NCI-H2196 treated with DMSO at 0.1 percent for 48 hours (cell line): Measurements from ENCODE around the gene TBXAS1.

Source experiments
- DNase-seq: peaks from one replicate; lab custom pipeline; 2025; ENCODE audit not compliant: unreplicated experiment; lab: John Stamatoyannopoulos, UW

The TBXAS1 gene

DNA sequence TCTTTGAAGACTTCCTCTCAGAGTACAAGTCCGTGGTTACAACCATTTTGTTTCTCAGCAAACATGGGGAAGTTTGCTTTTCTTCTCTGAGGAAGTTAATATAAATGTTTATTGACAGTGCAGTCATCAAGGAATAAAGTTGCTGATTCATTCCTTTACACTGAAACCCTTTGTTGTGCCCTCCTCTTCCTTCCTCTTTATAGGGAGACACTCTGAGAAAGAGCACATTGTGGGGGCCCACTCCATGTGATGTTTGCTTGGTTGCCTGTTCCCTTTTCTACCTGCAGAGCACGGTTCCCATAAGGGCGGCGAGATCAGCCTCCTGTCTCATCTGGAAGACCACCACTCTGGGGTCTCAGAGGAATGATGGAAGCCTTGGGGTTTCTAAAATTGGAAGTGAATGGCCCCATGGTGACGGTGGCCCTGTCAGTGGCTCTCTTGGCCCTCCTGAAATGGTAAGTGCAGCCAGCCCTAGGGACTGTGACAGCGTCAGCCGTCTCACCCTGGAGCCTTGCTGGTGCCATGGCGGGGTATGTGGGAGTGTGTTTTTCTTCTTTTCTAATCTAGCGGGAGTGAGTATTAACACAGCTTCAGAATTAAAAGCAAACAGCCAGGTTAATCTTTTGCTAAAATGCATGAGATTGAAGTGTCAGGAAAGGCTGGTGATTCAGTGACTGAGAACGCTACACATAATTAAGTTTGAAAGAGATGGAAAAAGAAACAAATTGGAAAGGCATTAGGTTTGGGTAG is at the start of gene TBXAS1:
TSS of gene TBXAS1 (plus strand) at position 240 of the 750 bp plus-strand sequence. CDS start at position 367, 127 bp downstream.
- DNase-seq, result no peak

DNA sequence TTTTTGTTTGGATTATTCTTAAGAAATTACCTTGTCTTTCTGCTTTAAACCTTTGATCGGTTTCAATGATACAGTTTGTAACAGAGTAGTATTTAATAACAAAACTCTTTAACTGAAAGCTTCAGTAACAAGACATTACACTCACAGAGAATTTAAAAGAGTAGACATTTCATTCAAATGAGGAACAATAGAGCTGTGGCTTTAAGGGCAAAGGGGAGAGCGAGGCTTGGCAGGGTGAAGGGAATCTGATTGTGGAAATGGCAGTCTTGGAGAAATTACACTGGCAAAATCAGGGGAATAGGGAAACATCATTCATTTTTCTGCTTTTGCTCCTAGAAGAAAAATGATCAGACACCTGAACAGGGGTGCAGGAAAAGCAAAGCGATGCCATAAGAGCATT is 46.1 kb upstream of the TBXAS1 start:
- DNase-seq, result no peak

DNA sequence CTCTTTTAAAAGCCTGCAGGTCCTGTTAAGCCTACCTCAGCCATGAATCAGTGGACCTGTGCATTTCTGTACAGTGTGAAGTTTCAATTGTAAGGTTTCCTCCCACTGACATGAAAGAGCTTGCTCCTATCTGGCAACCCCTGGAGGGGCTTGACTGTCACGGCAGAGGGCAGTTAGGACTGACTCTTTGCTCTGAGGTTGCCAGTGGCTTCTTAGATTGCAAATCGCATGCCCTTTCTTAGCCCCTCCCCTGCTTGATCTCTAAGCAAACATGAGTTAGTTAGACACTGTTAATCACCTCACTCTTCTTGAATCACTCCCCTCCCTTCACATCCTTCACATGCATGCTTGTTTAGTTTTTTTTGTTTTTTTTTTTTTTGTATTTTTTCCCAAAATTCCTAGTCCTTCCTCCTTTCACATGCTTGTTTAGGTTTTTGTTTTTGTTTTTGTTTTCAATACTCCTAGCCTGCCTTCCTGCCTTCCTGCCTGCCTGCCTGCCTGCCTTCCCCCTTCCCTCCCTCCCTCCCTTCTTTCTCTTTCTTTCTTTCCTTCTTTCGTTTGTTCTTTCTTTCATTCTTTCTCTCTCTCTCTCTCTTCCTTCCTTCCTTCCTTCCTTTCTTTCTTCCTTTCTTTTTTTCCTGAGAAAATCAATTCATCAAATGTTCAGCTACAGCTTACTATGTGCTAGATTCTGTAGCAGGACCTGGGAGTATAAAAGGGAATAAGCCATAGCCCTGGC is 45.2 kb upstream of the TBXAS1 start:
- no peak for DNase-seq

DNA sequence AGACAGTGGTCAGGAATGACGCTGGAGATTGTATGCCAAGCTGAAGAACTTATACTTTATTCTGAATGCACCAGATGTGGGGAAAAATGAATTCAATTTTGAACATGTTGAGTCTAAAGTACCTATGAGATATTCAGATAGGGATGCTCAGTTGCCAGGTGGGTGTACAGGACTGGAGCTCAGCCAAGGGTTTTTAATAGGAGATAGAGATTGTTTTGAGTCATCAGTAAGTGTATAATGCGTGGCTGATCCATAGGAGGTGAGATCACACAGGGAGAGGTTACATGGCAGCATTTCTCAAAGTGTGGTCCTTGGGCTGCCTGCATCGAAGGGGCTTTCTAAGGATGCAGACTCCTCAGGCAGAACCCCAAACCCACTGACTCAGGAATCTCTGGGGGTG is 44.4 kb upstream of the TBXAS1 start:
- no peak for DNase-seq

- DNase-seq, result no peak
Measured at GRCh38 chr7:139791316-139791715, 37.7 kb upstream of the TBXAS1 start.

GRCh38 chr7:139797607-139798006 is 31.5 kb upstream of the TBXAS1 start:
- DNase-seq, result no peak

- no peak for DNase-seq
Measured at GRCh38 chr7:139798221-139798620, 30.8 kb upstream of the TBXAS1 start.

DNA sequence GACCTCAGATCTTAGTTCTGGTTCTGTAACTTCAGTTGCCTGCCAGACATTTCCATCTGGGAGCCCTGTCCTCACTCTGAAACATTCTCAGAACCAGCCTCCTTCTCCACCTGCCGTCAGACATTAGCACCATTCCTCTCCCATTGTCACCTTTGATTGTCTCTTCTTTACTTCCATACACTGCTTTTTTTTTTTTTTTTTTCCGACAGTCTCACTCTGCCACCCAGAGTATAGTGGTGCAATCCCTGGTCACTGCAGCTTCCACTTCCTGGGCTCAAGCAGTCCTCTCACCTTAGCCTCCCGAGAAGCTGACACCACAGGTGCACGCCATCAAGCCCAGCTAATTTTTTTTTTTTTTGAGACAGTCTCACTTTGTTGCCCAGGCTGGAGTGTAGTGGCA is 30.2 kb upstream of the TBXAS1 start:
- no peak for DNase-seq

GRCh38 chr7:139799586-139799985 is 29.5 kb upstream of the TBXAS1 start:
- no peak for DNase-seq

GRCh38 chr7:139804571-139804970 is 24.5 kb upstream of the TBXAS1 start:
- no peak for DNase-seq

GRCh38 chr7:139807009-139807408 is 22.1 kb upstream of the TBXAS1 start:
- DNase-seq, result no peak

GRCh38 chr7:139808427-139808826 is 20.6 kb upstream of the TBXAS1 start:
- DNase-seq, result no peak

GRCh38 chr7:139808846-139809442 is 20.1 kb upstream of the TBXAS1 start:
- DNase-seq, result no peak

DNA sequence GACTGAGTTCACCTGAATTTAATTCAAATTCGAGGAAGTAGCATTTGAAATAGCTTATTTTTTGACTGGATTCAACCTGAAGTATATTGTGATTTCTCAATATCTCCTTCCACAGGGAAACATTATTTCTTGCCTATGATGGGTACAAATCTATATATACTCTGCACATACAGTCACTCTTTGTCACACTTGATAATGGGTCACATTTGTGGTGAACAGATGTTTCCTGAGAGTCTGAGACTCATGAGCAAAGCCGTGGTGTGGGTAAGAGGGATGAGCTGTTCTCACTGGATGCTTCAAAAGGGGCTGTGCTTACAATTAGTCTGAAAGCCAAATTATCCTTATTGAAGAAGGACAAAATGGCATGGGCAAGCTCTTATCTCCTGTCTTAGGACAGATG is 18.0 kb upstream of the TBXAS1 start:
- DNase-seq, result no peak

DNA sequence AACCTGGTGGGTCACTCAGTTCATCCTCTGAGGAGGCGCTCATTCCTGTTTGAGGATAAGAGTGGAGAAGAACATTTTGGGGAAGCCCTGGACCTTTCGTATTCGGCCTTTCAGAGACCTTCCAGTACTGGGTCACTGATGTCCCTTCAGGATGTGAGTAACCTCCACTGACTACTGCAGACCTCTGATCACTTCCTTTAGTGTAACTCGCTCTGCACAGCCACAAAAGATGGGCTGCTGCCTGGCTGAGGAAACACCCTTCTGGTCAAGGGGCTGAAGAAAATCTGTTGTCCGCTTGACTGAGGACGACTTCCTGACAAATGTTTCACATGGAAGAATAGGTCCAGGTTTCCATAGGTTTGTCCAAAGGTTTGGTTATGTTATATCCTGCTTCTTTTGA is 15.9 kb upstream of the TBXAS1 start:
- DNase-seq, result no peak

GRCh38 chr7:139813689-139814088 is 15.4 kb upstream of the TBXAS1 start:
- no peak for DNase-seq

- DNase-seq, result no peak
Measured at GRCh38 chr7:139817249-139817648, 11.8 kb upstream of the TBXAS1 start.

- DNase-seq, result no peak
Measured at GRCh38 chr7:139820089-139820488, 9.0 kb upstream of the TBXAS1 start.

DNA sequence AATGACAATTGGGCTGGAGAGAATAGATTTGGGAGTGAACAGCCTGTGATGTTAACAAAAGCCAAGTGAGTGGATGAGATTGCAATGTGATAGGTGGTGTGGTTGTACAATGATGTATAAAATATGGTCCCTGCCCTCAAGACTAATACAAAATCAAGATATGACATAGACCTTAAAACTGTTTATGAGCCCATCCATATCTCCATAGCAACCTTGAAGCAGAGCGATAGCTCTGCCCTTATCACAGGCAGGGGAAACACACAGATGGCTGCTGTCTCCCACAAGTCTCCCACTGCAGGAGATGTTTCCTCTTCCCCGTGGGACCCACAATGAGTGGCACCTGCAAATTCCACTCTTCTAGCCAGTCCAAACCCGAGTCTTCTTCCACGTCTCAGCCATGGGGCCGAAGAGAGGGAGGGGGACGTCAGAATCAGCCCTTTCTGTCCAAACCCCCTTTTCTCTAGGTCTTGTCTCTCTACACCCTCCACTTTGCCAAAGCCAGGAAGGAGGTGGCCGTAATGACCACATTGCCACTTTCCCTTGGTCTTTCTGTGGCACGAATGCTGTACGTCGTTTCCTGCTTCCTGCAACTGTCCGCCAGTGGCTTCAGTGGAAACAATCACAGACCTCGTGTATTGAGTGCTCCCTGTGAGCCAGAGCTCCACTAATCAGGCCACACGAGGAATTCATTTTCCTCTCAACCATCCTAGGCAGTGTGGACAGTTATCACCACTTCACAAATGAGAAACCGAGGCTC is 7.5 kb upstream of the TBXAS1 start:
- DNase-seq, result no peak

GRCh38 chr7:139822855-139823254 is 6.2 kb upstream of the TBXAS1 start:
- no peak for DNase-seq

DNA sequence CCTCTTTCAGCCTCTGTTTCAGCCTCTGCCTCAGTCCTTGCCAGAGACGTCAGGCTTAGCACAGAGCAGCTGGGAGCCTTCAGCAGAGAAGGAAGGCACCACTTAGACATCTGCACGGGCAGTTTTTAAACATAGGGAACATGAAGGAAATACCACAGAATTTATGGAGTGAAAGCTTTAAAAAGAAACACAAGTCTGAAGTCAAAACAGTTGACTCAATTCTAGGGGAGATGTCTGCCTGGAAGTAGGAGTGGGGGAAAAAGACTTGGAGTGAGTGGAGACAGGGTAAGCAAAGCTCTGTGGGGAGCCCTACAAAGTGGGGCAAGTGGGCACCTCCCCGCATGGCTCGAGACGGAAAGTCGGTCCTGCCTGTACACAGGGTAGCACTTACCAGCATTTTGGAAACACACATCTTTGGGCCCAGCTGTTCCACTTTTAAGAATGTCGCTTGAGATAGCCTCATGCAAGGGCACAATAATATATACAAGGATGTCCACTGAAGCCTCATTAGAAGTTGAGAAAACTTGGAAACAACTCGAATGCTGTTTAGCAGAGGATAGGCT is 5.0 kb upstream of the TBXAS1 start:
- DNase-seq, result no peak
